GM23338 (cell line): ENCODE measurements around the gene PIGA.

Experiments used
- CTCF ChIP-seq, 2 experiments: fragments of 200-600 bp in 1 of 2; sonication (generic) in 1 of 2; conservative IDR thresholded peaks; 2 replicates each; pipeline versions ENCODE4 v1.5.1 to v1.6.1; 2016 to 2017; ENCODE audit warnings: antibody characterized with exemption in 2 of 2, low read depth in 2 of 2, mild to moderate bottlenecking in 2 of 2, moderate library complexity in 1 of 2
- EZH2phosphoT487 ChIP-seq: fragments of 200-600 bp; sonication (generic); IDR thresholded peaks from one replicate; pipeline ENCODE4 v1.8.1; 2018; ENCODE audit warnings: antibody characterized with exemption; ENCODE audit not compliant: unreplicated experiment
- POLR2AphosphoS5 ChIP-seq: IDR thresholded peaks from 2 replicates; pipeline ENCODE4 v1.6.1; 2016; ENCODE audit warnings: antibody characterized with exemption, low read depth

GRCh38 chrX:15314472-15314871, 20.9 kb downstream of the PIGA start:
- TF ChIP-seq CTCF (conservative IDR thresholded peaks at IDR 0.05; ENCODE audit: low read depth in 2 of 2) (no peak), EZH2phosphoT487 (no peak), POLR2AphosphoS5 (no peak)
